DND-41 (cell line): ENCODE data around the gene TSSK6.

Experiments used
- CTCF ChIP-seq: IDR thresholded peaks from 2 replicates; pipeline ENCODE4 v1.5.1; 2012; ENCODE audit warnings: borderline replicate concordance, low read length, moderate library complexity, mild to moderate bottlenecking; ENCODE audit not compliant: poor library complexity, severe bottlenecking; ENCODE audit errors: extremely low read depth
- EZH2 ChIP-seq: IDR thresholded peaks from 3 replicates; pipeline ENCODE4 v1.6.1; 2012; ENCODE audit warnings: borderline replicate concordance, low read depth, mild to moderate bottlenecking, moderate library complexity, low read length, inconsistent platforms; ENCODE audit not compliant: severe bottlenecking

DNA sequence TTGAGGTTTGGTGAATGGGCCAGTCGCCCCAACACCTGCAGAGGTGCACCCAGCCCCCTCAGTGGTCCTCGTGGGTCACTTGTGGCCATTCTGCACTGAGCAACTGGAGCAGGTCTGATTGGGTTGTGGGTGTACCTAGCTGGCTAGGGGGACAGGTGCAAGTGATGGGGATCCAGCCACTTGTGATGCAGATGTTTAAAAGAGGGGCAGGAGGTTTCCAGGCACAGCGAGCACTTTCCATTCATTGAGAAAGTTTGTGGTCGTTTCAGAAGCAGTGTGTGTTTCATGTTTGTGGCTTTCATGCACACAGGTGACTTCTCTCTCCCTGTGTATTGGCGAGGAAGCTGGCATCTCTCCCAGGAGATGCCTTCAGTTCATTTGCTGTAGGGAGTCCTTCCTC, 34.7 kb downstream of the TSSK6 start:
- TF ChIP-seq CTCF (no peak), EZH2 (no peak)
